ENCODE data around the gene HNRNPA3. TPM values are rescaled to one million over a fixed set of nuclear protein-coding genes. Genes with fewer than 3 reads are reported as not detected.
A peak's percentile ranks its signal among the peaks of the same experiment; 100 is the strongest.

HNRNPA3 gene
- total RNA-seq, 1 donor from 2014 or later: 184 TPM

DNA sequence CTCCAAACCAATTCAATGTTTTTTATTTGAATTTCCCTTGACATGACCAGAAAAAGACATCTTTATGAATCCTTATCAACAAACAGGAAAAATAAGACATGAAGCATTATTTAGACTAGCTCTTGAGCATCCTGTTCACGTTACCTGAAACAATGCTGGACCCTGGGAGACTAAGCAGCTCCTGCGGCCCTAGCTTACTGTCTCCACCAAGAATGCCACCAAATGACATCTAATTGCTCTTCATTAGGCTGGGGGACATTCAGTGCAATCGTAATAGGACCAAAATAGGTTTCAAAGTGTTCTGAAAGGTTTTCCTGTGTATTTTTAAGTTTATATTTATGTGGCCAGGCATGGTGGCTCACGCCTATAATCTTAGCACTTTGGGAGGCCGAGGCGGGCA lies 26.5 kb downstream of the HNRNPA3 start:
- Histone ChIP-seq H3K9ac (ENCODE audit: low read length) (no peak overlapping the region), H3K4me2 (ENCODE audit: low read length) (no peak overlapping the region), H4K20me1 (ENCODE audit: insufficient read depth, low read length) (peaks cover 80% of the 10 kb centered on the region), H3K4me1 (ENCODE audit: insufficient read depth, low read length) (peaks cover 44% of the 10 kb centered on the region), H3K79me2 (ENCODE audit: insufficient read depth, low read length) (peaks cover 100% of the 10 kb centered on the region), H3K4me3 (ENCODE audit: insufficient read depth, low read depth, low read length) (no peak overlapping the region), H2AFZ (ENCODE audit: low read depth, low read length) (no peak overlapping the region), H3K9me3 (ENCODE audit: insufficient read depth, low read depth, low read length) (no peaks in the 10 kb centered on the region), H3K27ac (ENCODE audit: low read depth, low read length) (no peak overlapping the region), H3K27me3 (ENCODE audit: insufficient read depth, low read length) (no peaks in the 10 kb centered on the region), H3K36me3 (ENCODE audit: insufficient read depth, low read length) (peaks cover under 1% of the 10 kb centered on the region)
- TF ChIP-seq CTCF (IDR thresholded peaks at IDR 0.05; ENCODE audit: insufficient read depth, low read depth, low read length): no peak
- TF ChIP-seq EZH2 (IDR thresholded peaks at IDR 0.05; ENCODE audit: insufficient read depth, low read length): no peak
- H3K36me3 Mint-ChIP-seq (ENCODE audit: low read depth, unreplicated experiment): peaks cover 1% of the 10 kb centered on the region
- H3K9me3 Mint-ChIP-seq (ENCODE audit: unreplicated experiment): no peaks in the 10 kb centered on the region
- H3K27me3 Mint-ChIP-seq (ENCODE audit: low read depth, unreplicated experiment): no peaks in the 10 kb centered on the region
- no peak overlapping the region for H3K4me3 Mint-ChIP-seq (ENCODE audit: unreplicated experiment)
- DNase-seq (ENCODE audit: low read depth): no peak
- H3K27ac Mint-ChIP-seq (ENCODE audit: unreplicated experiment): peak overlapping the region; percentile 98
- peaks cover 67% of the 10 kb centered on the region for H3K4me1 Mint-ChIP-seq (ENCODE audit: low read depth, unreplicated experiment)
- FAIRE-seq: no peak

- H3K9ac ChIP-seq (ENCODE audit: low read length): peak overlapping the region; percentile 30
Observed at GRCh38 chr2:177239932-177240630, 27.5 kb downstream of the HNRNPA3 start.

DNA sequence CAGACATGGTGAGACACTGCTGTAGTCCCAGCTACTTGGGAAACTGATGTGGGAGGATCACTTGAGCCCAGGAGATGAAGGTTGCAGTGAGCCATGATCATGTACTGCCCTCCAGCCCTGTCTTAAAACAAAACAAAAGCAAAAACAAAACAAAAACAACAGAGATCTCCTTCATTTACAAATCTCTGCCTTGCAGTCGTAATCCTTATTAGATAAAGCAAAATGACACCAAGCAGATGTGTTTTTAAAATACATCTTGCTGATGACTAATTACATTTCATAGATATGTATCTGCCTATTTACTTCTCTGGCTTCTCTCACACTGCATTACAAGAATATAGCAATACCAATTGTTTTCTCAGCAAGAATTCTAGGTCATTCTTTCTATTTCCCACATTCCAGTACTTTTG lies 29.1 kb downstream of the HNRNPA3 start:
- peak overlapping the region; percentile 94 for H3K27ac ChIP-seq (ENCODE audit: low read depth, low read length)
- H3K4me3 ChIP-seq (ENCODE audit: insufficient read depth, low read depth, low read length): peak overlapping the region; percentile 34
- peaks cover 74% of the 10 kb centered on the region for H4K20me1 ChIP-seq (ENCODE audit: insufficient read depth, low read length)
- Mint-ChIP-seq H3K27me3 (ENCODE audit: low read depth, unreplicated experiment) (no peaks in the 10 kb centered on the region), H3K27ac (ENCODE audit: unreplicated experiment) (peak overlapping the region; percentile 98), H3K9me3 (ENCODE audit: unreplicated experiment) (no peaks in the 10 kb centered on the region), H3K36me3 (ENCODE audit: low read depth, unreplicated experiment) (peaks cover 3% of the 10 kb centered on the region), H3K4me3 (ENCODE audit: unreplicated experiment) (peak overlapping the region; percentile 61), H3K4me1 (ENCODE audit: low read depth, unreplicated experiment) (peaks cover 82% of the 10 kb centered on the region)
- H3K27me3 ChIP-seq (ENCODE audit: insufficient read depth, low read length): no peaks in the 10 kb centered on the region
- no peak overlapping the region for H2AFZ ChIP-seq (ENCODE audit: low read depth, low read length)
- H3K9ac ChIP-seq (ENCODE audit: low read length): peak overlapping the region; percentile 78
- DNase-seq (ENCODE audit: low read depth) (peak; percentile 45), FAIRE-seq (no peak)
- peaks cover 61% of the 10 kb centered on the region for H3K4me1 ChIP-seq (ENCODE audit: insufficient read depth, low read length)
- H3K9me3 ChIP-seq (ENCODE audit: insufficient read depth, low read depth, low read length): no peaks in the 10 kb centered on the region
- TF ChIP-seq CTCF (IDR thresholded peaks at IDR 0.05; ENCODE audit: insufficient read depth, low read depth, low read length): no peak
- TF ChIP-seq EZH2 (IDR thresholded peaks at IDR 0.05; ENCODE audit: insufficient read depth, low read length): no peak
- H3K4me2 ChIP-seq (ENCODE audit: low read length): peak overlapping the region; percentile 81
- H3K36me3 ChIP-seq (ENCODE audit: insufficient read depth, low read length): no peaks in the 10 kb centered on the region
- peaks cover 99% of the 10 kb centered on the region for H3K79me2 ChIP-seq (ENCODE audit: insufficient read depth, low read length)

More at GRCh38 chr2:177239932-177240630, 27.5 kb downstream of the HNRNPA3 start:
- FAIRE-seq (no peak), DNase-seq (ENCODE audit: low read depth) (peak; percentile 48)
- H3K4me3 ChIP-seq (ENCODE audit: insufficient read depth, low read depth, low read length): no peak overlapping the region
- H2AFZ ChIP-seq (ENCODE audit: low read depth, low read length): no peak overlapping the region
- Mint-ChIP-seq H3K36me3 (ENCODE audit: low read depth, unreplicated experiment) (peaks cover 3% of the 10 kb centered on the region), H3K9me3 (ENCODE audit: unreplicated experiment) (no peaks in the 10 kb centered on the region), H3K4me1 (ENCODE audit: low read depth, unreplicated experiment) (peaks cover 71% of the 10 kb centered on the region), H3K4me3 (ENCODE audit: unreplicated experiment) (peak overlapping the region; percentile 7), H3K27me3 (ENCODE audit: low read depth, unreplicated experiment) (no peaks in the 10 kb centered on the region), H3K27ac (ENCODE audit: unreplicated experiment) (peak overlapping the region; percentile 98)
- peak overlapping the region; percentile 24 for H3K4me2 ChIP-seq (ENCODE audit: low read length)
- no peaks in the 10 kb centered on the region for H3K9me3 ChIP-seq (ENCODE audit: insufficient read depth, low read depth, low read length)
- H4K20me1 ChIP-seq (ENCODE audit: insufficient read depth, low read length): peaks cover 76% of the 10 kb centered on the region
- peaks cover 100% of the 10 kb centered on the region for H3K79me2 ChIP-seq (ENCODE audit: insufficient read depth, low read length)
- peak overlapping the region; percentile 94 for H3K27ac ChIP-seq (ENCODE audit: low read depth, low read length)
- H3K4me1 ChIP-seq (ENCODE audit: insufficient read depth, low read length): peaks cover 51% of the 10 kb centered on the region
- H3K27me3 ChIP-seq (ENCODE audit: insufficient read depth, low read length): no peaks in the 10 kb centered on the region
- no peaks in the 10 kb centered on the region for H3K36me3 ChIP-seq (ENCODE audit: insufficient read depth, low read length)
- no peak for TF ChIP-seq EZH2 (IDR thresholded peaks at IDR 0.05; ENCODE audit: insufficient read depth, low read length)
